Measurements from ENCODE around the gene BRD4. TPM values are rescaled to one million over a fixed set of nuclear protein-coding genes. Genes with fewer than 3 reads are reported as not detected.

The BRD4 gene
- total RNA-seq, 1 experiment from 2014 or later: 144 TPM

DNA sequence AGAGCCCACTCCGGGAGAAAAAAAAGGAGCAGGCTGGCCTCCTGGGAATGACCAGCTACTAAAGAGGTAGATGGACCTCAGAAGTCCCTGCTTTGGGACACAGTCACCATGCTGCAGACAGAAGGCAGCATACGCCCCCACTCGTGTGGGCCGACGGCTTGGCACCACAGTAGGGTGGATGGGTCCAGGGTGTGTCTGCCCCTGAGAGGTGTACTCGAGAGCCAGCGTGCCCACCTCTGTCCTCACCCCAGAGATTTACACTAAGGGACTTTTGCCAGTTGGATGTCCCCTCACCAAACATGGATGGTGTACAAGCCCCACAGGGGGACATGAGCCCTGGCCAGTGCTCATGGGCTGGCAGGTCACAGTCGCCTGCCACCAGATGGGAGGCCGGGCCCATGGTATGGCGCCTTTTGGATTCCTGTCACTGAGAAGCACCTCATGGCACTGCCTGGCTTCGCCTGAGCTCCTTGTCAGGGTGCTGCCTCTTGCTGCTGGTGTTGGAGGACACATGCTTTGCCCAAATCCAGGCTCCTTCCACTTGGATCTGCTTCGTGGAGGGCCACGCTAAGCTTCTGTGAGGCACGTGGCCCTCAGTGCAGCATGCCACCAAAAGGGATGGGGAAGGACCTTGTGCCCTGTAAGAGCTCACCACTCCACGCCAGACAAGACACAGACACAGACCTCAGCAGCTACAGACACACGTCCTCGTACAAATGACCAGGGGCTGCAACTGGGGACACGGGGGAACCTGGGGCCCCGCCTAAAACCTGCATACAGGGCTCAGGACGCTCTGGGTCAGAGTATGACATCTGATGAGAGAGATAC, 86.8 kb downstream of the BRD4 start:
- Mint-ChIP-seq H3K9me3 (no peaks in the 10 kb centered on the region), H3K27ac (peak overlapping the region; percentile 53 to 85 (median 84); a peak in 4 of 7 replicates), H3K4me1 (no peaks in the 10 kb centered on the region), H3K36me3 (ENCODE audit: insufficient read depth in 1 of 3, low read depth in 3 of 3) (peaks cover 29 to 71% (median 68%) of the 10 kb centered on the region in 3 experiments), H3K4me3 (no peak overlapping the region), H3K27me3 (ENCODE audit: low read depth) (no peaks in the 10 kb centered on the region)
- Histone ChIP-seq H3K23me2 (ENCODE audit: insufficient read length, low read depth, low read length, poor library complexity, severe bottlenecking) (no peaks in the 10 kb centered on the region), H3K18ac (ENCODE audit: insufficient read length, low read depth, low read length) (no peak overlapping the region), H3K9ac (ENCODE audit: extremely low read depth, insufficient read length, low read length) (no peak overlapping the region), H3K79me2 (ENCODE audit: insufficient read depth, low read length) (no peaks in the 10 kb centered on the region), H4K5ac (ENCODE audit: insufficient read length, low read depth, low read length) (no peak overlapping the region), H3K27ac (ENCODE audit: insufficient read length, low read depth, low read length) (no peak overlapping the region), H3T11ph (ENCODE audit: low read length) (no peak overlapping the region), H4K8ac (replicated peaks; ENCODE audit: insufficient read length, low read depth, low read length) (no peak overlapping the region), H3K14ac (ENCODE audit: insufficient read depth, low read length) (no peak overlapping the region), H2AFZ (ENCODE audit: low read length) (no peak overlapping the region), H3K4me2 (ENCODE audit: insufficient read depth, insufficient read length, low read length) (no peak overlapping the region), H3K4ac (ENCODE audit: low read depth, low read length) (no peak overlapping the region), H3K27me3 (ENCODE audit: insufficient read depth, low read length) (no peaks in the 10 kb centered on the region), H2BK15ac (ENCODE audit: low read depth, low read length) (no peak overlapping the region), H3K79me1 (ENCODE audit: insufficient read depth, low read depth, low read length, poor library complexity, severe bottlenecking) (no peaks in the 10 kb centered on the region), H3K56ac (ENCODE audit: insufficient read length, low read depth, low read length) (no peak overlapping the region), H2BK5ac (ENCODE audit: insufficient read length, low read length) (no peak overlapping the region), H2AK5ac (ENCODE audit: insufficient read length, low read length) (no peak overlapping the region), H3K23ac (ENCODE audit: insufficient read length, low read depth, low read length) (no peak overlapping the region), H2BK20ac (ENCODE audit: low read depth, low read length, poor library complexity, severe bottlenecking) (no peak overlapping the region), H2BK12ac (ENCODE audit: insufficient read length, low read depth, low read length) (no peak overlapping the region), H3K4me1 (ENCODE audit: insufficient read depth, low read length) (no peaks in the 10 kb centered on the region), H2BK120ac (ENCODE audit: low read depth, low read length, poor library complexity, severe bottlenecking) (no peak overlapping the region), H4K91ac (ENCODE audit: insufficient read length, low read depth, low read length) (no peak overlapping the region), H4K20me1 (ENCODE audit: control insufficient read depth, insufficient read depth, insufficient read length) (peaks cover 3% of the 10 kb centered on the region), H3K9me3 (ENCODE audit: control insufficient read depth, low read depth, low read length) (no peaks in the 10 kb centered on the region)
- TF ChIP-seq, protein P1, sequence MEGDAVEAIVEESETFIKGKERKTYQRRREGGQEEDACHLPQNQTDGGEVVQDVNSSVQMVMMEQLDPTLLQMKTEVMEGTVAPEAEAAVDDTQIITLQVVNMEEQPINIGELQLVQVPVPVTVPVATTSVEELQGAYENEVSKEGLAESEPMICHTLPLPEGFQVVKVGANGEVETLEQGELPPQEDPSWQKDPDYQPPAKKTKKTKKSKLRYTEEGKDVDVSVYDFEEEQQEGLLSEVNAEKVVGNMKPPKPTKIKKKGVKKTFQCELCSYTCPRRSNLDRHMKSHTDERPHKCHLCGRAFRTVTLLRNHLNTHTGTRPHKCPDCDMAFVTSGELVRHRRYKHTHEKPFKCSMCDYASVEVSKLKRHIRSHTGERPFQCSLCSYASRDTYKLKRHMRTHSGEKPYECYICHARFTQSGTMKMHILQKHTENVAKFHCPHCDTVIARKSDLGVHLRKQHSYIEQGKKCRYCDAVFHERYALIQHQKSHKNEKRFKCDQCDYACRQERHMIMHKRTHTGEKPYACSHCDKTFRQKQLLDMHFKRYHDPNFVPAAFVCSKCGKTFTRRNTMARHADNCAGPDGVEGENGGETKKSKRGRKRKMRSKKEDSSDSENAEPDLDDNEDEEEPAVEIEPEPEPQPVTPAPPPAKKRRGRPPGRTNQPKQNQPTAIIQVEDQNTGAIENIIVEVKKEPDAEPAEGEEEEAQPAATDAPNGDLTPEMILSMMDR (conservative IDR thresholded peaks at IDR 0.05): no peak
- no CpG with 5 or more reads among the region's 20 CpGs for WGBS (ENCODE audit: extremely low coverage, insufficient read length, low lambda C conversion rate)
- DNase-seq: no peak
